Adrenal gland (tissue), 5 donors: Measurements from ENCODE around the gene OLFM3.

Experiments
- CTCF ChIP-seq, 6 experiments: fragments of 450-650 bp in 4 of 6; fragments of 200-600 bp in 2 of 6; sonication (generic) in 1 of 6; IDR thresholded peaks; 1 replicate in 5 of 6; 2 replicates in 1 of 6; pipeline versions ENCODE4 v1.5.1 to v1.8.0; 2016 to 2021; ENCODE audit warnings: antibody characterized with exemption in 6 of 6, mild to moderate bottlenecking in 2 of 6, moderate library complexity in 1 of 6
- POLR2A ChIP-seq, 2 donors: fragments of 450-650 bp; IDR thresholded peaks; one replicate each; pipeline ENCODE4 v1.6.1; 2017; ENCODE audit warnings: antibody characterized with exemption in 2 of 2, mild to moderate bottlenecking in 2 of 2, moderate library complexity in 1 of 2
- donor health status: DM: no; HTN: no; CAD: no.

GRCh38 chr1:101816262-101816661, 180.5 kb downstream of the OLFM3 start:
- TF ChIP-seq CTCF (IDR thresholded peaks at IDR 0.05): no peak
- TF ChIP-seq POLR2A (IDR thresholded peaks at IDR 0.05): no peak
